GM21619 (cell line): ENCODE data around the gene CCSER1.
"Not testable (repeated sequence)": the region's sequence is repeated elsewhere in the genome, so short reads cannot be mapped to it uniquely, and the experiment has no call there.

Experiments used
- ATAC-seq: cut with Tn5 transposase; IDR thresholded peaks from one replicate; pipeline ENCODE4 v1.9.1; 2021; ENCODE audit not compliant: unreplicated experiment

CCSER1 gene

DNA sequence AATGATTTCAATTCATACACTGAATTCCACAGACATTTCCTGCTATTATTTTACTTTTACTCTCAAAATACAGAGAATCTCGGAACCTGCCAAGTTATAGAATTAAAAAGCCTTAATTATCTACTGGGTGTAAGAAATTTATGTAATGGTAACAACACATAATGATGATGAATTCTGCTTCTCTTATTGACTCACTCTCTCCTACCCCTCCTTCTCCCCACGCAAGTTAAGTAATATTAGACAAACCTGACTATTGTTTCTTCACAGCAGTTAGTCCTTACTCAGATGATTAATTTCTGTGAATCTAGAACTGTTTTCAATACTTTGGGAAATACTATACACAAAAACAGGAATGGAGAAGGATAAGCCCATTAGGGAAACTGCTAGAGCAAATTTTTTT is 762.0 kb downstream of the CCSER1 start:
- ATAC-seq: no peak

DNA sequence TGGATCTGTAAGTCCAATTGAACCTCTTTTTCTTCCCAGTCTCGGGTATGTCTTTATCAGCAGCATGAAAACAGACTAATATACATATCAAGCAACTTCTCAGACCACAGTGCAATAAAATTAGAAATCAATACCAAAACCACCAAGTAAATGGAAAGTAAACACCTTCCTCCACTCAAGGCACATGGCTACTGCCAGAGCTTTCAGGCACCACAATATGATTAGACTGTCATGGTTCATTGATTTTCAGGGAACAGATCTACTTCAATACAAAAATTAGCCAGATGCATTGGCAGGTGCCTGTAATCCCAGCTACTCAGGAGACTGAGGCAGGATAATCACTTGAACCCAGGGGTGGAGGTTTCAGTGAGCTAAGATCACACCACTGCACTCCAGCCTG is 776.2 kb downstream of the CCSER1 start:
- not testable (repeated sequence) for ATAC-seq

DNA sequence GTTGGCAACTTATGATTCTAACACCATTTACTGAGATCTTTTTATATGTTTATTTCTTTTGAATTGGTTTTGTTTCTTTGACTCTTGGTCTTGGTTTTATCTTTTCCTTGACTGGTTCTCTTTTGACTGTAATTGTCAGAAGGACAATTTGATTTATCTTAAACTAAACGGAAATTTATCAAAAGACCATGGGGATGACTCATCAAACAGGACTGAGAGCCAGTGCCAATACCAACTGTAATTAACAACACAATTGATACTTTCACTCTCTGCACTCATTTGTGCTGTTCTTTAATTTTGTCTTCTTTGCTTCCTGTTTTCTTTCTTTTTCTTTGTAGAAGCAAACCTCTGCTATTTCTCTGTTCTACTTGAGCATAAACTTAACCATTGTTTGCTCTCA is 776.8 kb downstream of the CCSER1 start:
- ATAC-seq: no peak

DNA sequence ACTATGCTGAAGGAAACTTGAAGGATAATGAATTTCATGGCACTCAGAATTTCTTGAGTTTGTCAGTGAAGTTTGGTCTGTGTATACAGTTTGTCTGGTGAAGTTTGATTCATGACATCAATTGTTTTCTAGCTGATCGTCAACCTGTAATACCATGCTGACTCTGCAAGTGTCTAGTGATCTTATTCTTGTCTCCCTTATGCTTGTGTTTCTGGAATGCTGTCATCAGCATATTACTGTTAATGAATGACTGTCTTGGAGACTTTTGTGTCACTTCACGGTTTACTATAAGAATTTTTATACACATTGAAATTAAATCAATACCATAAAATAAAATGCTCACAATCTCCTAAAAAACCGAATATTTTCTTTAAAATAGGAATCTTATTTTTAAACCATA is 779.0 kb downstream of the CCSER1 start:
- ATAC-seq: no peak

DNA sequence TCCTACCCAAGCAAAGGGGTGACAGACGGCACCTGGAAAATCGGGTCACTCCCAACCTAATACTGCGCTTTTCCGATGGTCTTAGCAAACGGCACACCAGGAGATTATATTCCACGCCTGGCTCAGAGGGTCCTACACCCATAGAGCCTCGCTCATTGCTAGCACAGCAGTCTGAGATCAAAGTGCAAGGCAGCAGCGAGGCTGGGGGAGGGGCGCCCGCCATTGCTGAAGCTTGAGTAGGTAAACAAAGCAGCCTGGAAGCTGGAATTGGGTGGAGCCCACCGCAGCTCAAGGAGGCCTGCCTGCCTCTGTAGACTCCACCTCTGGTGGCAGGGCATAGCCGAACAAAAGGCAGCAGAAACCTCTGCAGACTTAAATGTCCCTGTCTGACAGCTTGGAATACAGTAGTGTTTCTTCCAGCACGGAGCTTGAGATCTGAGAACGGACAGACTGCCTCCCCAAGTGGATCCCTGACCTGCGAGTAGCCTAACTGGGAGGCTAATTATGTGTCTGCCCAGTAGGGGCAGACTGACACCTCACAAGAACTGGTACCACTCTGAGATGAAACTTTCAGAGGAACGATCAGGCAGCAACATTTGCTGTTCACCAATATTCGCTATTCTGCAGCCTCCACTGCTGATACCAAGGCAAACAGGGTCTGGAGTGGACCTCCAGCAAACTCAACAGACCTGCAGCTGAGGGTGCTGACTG is 784.7 kb downstream of the CCSER1 start:
- ATAC-seq: not testable (repeated sequence)

DNA sequence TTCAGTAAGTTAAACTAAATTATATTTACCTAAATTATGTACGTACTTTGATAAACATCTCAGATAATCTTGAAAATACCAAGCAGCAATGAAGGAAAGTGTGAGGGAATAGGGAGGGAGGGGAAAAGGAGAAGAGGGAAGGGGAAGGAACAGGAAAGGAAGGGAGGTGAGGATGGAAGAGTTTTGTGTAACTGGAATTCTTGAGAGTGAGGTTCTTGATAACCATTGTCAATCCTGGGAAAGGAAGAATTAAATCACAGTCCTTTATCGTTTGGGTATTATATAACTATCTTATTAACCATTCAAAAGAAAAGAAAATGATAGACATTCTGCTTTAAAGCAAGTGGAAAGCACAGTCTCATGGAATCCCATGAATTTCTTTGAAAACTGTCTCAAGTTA is 795.0 kb downstream of the CCSER1 start:
- ATAC-seq: no peak

DNA sequence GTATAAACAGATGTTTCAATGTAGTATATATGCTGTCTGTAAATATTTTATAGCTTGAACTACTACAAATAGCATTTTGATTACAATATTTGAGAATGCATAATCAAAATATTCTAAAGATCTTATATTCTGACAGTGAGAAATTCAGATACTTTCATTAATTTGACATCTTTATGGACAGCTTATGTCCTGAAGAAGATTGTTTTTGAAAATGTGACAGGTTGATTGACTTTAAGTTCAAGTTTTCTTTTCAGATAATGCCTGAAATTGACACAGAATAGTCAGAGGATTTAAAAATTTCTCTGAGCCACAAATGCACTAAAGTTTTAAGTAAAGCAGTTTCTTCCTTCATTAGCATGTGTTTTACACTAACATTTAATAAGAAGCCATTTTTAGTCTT is 799.8 kb downstream of the CCSER1 start:
- ATAC-seq: no peak

DNA sequence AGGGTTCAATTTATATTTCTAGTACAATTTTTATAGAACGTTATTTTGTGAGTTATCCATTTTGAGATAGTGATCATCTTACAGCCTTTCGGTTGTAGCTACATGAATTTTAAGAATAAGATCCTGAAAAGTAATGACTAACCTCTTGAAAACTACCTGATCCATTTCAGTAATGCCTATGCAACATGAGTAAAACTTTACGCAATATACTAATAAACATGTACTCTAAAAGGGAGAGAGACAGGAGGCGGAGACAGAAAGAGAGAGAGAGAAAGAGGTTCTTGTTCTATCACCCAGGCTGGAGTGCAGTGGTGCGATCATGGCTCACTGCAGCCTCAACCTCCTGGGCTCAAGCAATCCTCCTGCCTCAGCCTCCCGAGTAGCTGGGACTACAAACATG is 816.1 kb downstream of the CCSER1 start:
- no peak for ATAC-seq

DNA sequence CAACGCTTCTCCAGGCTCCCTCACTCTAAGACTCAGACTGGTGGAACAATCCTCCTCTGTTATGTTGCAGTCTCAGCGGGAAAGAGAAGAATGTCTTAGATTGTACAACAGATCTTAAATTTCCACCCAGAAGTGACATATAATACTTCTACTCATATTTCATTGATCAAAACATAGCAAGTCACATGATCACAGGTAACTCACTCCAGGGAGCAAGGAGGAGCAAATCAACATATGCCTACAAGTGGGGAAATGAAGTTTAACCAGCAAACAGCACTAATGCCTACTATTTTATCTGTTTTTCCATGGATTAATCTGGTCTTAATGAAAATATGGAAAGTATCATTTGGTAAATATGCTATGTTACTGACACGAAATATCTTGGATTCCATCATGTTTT is 819.8 kb downstream of the CCSER1 start:
- ATAC-seq: no peak

DNA sequence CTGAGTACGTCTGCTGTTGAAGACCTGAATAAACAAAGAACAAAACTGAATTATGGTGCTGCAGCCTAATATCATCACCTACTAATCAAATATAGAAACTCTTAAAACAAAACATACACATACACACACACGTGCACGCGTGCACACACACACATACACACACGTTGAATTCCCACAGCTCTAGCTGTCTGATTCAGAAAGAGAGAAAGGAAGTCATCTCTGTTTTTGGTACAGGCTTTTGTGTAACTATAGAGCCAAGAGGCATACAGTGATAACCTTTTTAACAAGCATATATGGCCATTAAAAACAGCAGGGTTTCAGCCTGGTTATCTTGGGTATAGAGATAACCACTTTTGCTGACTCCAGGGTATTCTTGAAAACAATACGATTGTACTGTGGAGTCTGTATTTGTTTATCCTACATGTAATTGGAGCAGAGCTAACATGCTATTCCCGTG is 823.2 kb downstream of the CCSER1 start:
- no peak for ATAC-seq

DNA sequence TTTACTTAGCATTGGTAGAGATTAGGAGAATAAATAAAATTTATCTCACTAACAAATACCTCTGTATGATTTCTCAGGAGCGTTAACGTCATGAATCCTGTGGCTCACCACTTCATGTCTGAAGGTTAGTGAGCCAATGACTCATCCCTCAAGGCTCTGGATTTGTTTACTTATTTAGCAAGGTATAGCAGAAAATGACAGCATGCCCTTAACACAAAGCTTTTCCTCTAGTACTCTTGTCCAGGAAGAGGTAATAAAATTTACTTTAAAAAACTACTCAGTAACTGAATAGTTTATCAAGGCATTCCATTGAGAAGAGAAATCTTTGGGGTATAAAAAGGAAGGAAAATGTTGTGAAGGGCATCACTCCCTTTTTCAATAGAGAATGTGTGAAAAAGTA is 823.8 kb downstream of the CCSER1 start:
- ATAC-seq: no peak

DNA sequence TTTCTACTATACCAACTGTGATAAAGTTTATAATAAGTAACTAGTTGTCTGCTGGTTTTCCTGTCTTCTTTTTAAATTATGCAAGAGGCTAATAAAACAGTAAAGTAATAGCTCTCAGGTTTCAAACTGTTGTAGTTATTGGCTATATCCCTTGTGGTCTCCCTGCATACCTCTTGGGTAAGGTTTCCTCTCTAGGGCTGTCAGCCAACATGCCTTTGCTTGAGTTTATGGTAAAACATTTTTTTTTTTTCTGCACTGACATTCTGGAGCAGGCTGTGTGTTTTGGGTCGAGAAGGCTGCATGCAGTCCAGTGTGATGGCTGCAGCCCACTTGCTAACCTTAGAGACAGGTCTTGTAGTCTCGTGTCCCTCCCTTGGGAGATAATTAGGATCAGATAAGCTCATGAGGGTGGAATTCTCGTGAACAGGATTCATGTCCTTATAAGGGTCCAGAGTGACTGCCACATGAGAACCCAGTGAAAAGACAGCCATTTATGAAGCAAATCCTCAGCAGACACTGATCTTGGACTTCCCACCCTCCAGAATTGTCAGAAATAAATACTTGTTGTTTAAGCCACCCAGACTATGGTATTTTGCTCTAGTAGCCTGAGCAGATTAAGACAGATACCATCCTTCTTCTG is 831.2 kb downstream of the CCSER1 start:
- no peak for ATAC-seq

DNA sequence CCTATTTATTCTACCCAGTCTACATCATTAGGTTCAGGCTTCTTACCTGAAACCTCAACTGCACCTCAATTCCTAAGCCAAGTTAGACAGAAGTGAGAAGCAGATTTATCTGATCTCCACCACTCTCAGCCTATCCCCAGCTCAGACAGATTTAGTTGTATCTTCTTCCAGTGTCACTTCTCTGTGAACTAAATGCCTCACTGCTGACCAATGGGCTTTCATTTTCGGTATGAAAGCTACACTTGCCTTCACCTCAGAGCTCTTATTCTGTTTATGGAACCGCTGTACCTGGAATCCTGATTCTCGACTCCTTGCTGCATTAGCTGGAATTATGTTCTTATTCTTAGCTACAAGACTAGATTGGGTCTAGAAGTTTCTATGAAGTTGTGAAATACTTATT is 833.2 kb downstream of the CCSER1 start:
- ATAC-seq: no peak

DNA sequence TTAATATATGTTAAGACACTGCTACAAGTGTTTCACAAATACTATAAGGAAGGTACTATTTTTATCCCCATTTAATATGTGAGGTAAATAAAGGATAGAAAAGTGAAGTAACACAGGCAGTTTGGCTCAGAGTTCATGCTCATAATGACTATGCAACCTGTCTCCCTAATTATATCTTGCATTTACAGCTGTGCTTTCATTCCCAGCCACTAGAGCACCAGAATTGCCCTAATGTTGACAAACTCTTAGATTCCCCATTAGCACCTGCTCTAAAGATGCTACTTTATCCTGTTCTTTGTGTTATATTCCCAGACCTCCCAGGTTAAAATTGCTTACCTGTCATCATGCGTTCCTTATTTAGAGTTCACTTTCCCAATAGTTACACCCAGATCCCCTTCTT is 833.6 kb downstream of the CCSER1 start:
- ATAC-seq: no peak

DNA sequence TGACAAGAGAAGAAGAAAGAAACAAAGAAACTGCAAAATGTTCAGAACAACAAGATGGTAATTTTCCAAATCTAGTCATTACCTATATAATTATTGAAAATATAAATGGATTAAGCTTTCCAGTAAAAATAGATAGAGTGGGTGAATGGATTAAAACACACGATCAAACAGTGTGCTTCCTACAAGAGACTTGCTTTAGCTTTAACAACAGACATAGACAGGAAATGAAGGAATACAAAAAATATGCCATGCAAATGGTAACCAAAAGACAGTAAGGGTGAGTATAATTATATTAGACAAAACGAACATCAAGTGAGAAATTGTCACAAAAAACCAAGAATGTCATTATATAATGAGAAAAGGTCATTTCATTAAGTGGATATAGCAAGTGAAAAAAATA is 842.8 kb downstream of the CCSER1 start:
- no peak for ATAC-seq

DNA sequence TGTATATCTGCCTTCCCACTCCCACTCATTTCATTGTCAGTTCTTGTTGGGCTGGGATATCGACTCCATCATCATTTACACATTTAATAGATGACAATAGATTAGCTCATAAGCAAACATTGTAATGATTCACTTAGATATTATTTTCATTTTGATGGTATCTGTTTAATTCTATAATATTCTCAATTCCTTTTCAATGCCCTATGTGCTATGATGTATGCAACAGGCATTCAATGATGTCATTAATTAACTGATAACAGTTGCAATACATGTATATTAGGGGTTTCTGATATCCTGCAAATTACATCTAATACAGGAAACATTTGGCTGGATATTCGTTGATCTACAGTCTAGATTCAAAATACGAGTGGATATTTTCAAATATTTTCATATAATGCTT is 850.5 kb downstream of the CCSER1 start:
- no peak for ATAC-seq

DNA sequence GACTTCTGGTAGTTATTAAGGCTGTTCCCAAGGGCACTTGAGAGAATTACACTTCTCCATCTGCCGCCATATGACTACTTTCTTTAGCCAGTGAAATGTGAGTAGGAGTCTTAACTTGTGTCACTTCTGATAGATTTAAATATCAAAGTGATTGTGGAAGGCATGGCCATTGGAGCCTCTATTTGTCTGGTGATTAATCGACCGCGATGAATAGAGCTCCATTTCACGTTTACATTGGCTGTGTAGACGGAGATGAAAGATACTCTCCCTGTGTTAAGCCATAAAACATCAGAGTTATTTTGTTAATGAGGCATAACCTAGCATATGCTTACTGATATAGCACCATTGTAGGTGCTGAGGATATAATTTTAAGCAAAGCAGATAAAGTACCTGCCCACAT is 852.4 kb downstream of the CCSER1 start:
- no peak for ATAC-seq

DNA sequence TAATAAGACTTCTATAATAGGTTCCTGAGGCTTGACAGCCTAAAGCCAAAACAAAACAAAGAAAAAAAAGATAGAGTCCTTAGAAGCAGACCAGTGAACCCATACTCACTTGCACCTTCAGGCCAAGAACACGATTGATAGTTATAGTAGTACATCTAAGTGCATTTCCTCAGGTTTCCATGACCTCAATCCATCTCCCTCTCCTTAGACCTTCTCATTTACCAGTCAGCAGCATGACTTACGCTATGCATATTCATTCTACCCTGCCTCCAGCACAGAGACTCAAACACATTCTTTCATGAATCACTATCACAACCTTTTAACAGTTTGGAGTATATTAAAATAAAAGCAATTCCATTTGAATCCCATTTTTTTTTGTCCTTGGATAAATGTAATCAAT is 855.6 kb downstream of the CCSER1 start:
- ATAC-seq: no peak

DNA sequence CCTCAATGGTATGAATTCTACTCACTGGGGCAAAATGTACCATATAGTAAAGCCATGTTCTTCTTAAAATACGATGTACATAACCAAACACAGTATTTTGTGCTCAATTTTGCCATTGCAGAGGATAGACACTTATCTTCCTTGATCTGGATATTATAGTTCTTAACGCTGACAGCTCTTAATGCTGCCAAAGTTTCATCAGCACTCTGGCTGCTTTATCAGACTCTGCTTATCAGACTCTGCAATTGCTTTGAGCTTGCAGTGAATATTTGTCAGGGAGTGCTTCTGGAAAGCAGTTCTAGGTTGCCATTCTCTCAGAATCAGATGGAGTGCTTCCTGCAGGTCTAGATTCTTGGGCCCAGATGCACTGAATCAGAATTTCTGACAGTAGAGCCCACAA is 863.1 kb downstream of the CCSER1 start:
- ATAC-seq: no peak

DNA sequence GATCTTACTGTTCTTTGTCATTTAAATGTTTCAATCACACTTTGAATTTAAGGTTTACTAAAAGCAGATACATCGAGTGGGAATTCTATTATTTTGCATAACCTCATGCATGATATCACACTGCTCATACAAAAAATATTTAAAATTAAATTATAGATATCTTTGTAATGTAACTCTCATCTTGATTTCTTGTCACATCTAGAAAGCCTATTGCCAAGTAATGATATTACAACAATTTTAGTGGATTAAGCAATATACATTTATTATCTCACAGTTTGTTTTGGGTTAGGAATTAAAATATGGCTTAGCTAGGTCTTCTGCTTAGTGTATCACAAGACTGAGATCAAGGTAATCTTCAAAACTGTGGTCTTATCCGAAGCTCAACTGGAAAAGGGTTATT is 865.0 kb downstream of the CCSER1 start:
- ATAC-seq: no peak

DNA sequence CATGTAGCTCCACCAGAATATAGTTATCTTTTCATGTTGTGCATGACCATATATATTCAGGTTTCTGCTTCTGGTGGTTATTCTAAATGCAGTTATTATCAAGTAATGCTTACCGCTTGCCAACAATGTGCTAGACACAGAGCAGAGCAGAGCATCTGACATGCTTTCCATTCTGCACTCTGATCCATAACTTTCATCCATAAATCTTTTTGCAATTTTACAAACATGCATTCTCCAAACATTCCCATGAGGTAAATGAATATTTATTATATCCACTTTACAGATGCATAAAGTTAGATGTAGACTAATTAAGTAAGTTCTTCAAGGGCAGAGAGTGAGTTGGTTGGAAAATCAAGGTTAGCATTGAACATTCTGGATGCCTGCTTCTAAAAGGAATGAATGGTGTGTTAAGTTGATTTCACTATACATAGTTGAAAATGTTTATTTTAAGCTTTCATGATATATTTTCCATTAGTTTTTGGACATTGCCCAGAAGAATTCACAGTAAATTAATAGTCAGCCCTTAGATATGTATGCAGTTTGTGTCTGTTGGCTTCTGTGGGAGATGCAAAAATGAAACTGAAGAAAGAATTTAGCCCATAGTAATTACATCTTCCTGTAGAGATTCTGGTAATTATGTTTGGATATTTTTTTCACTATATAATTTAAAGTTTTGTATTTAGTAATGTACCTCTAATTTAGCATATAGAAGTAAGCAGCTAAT is 867.8 kb downstream of the CCSER1 start:
- ATAC-seq: no peak

DNA sequence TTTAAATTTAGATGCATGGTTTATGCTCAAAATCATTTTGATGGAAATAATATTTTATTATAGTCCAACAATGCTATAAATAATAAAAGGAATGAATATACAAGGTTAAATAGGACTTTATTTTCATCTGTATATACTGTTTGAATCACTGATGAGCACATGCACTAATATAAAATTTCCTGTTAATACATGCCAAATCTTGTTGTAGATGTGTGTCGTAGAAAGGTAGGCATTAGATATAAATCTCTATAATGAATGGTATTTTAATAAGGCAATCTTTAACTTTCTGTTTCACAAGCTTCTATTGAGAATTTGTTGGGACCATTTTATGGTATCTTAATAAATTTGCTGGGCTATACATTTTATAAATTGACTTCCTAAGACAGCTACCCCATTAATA is 868.8 kb downstream of the CCSER1 start:
- no peak for ATAC-seq
